ENCODE results near the gene MMP21.

- TF ChIP-seq CTCF (conservative IDR thresholded peaks at IDR 0.05) (no peak), ZFX (IDR thresholded peaks at IDR 0.05) (no peak)
These were observed 20.1 kb upstream of the MMP21 start for GRCh38 chr10:125795637-125796190.

All from C4-2B (cell line).